ENCODE measurements around the gene NACC1.

NACC1 gene

DNA sequence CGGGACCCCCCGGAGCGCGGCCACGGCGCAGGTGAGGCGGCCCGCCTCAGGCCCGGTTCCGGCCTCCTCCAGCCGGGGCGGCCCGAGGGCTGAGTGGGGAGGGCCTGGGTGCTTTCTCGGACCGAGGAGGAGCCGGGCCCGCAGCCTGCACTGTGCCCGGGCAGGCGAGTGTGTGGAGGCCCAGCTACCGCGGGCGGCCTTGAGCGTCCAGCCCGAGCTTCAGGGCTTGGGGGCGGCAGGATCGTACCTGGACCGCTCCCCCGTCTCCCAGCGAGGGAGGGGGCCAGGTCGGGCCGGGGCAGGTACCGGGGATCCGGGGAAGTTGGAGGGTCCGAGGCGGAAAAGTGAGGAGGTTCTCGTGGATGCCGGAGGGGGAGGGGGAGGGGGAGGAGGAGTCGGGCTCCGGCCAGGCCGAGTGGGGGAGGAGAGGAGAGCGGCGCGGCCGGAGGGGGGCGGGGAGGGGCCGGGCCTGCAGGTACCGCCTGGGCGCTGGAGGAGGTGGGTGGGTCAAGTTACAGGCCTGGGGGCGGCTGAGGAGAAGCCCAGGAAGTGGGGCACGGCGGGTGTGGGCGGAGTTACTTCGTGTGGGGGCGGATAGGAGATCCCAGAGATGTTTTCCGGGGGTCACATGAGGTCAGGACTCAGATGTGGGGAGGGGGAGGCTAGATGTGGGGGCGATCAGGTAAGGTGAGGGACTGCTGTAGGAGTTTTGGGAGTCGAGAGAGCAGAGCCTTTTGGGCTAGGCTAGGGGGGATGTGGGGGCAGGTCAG lies 545 bp downstream of the NACC1 start:
- in situ Hi-C loops (cut with HindIII; ENCODE audit: low sequenced_read_pairs): no loop called here

DNA sequence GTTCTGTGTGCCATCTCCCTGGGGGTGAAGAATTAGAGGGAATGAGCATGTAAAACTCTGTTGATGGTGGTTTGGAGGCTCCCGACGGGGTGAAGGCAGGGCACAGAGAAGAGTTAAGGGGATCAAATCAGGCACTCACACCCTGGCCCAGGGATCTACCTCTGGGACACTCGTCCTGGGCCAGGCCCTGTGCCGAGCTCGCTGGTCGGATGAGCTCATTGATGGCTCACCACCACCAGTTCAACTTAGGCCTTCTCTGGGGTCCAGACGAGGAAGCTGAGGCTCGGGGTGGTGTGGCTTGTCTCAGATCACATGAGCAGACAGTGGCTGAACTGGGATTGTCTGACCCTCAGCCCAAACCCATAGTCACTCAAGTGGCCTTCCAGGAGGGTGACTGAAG lies 1.6 kb downstream of the NACC1 start:
- in situ Hi-C loops (cut with HindIII; ENCODE audit: low sequenced_read_pairs): no loop called here

DNA sequence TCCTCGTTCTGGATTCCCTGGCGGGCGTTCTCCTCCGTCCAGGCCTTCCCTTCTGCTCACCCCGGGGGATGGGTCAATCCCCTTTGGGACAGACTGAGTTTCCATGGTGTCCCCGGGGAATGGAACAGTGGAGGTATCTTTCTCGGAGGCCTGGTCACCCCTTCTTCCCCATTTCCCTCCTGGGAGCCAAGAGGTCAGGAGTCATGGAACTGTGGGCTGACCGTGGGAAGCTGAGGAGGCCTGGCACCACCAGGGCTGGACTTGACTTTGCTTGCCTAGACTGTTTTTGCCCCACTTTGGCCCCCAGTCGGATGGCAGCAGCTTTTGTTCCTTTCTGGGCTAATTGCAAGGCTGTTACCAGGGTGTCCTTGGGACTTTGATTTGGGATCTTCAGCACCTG lies 2.0 kb downstream of the NACC1 start:
- in situ Hi-C loops (cut with HindIII; ENCODE audit: low sequenced_read_pairs): no loop called here

DNA sequence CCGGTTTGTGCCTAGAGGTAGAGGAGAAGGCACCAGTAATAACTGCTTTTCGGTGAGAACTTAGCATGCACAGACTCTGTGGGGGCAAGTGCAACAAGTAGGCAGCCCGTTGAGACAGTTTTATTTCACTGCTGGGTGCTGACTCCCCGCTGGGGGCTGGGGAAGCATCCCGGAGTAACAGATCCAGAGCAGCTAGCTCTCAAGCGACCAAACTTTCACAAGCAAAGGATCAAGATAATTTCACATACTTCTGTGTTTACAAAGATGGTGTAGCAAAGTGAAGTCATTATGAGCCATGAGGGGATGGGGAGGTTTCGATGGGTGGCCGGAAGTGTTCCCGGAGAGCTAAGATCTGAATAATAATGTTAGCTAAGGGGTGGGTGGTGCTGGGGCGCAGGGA lies 2.8 kb downstream of the NACC1 start:
- in situ Hi-C loops (cut with HindIII; ENCODE audit: low sequenced_read_pairs): no loop called here

DNA sequence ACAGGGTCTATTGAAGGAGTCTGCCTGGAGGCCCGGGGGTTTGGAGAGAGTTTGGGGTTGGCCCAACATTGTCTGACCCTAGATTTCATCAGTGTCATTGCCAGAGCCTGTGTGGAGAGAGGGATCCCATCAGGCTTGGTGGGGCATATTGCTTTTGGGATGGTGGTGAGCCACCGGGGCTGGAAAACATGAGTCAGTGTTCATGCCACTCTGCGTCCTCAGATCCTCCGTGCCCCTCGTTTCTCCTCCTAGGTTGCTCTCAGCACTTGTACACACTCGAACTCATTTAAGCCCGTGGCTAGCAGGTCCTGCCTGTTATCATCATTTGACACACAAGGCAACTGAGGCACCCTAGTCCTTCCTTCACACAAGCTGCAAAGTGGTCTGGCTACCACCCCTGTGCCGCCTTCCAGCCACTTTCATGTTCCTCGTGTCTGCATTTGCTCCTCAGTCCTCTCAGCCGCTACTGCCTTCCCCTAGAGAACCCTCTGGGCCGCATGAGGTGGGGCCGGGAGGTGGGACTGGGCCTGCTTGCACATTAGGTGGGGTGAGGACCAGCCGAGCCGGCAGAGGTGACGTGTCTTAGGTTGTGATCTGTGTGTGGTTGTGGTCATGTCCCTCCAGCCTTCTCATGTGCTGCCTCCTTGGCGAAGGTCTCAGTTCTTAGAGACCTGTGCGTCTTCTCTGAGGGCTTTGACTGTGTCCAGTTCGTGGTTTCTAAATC lies 3.6 kb downstream of the NACC1 start:
- in situ Hi-C loops (cut with HindIII; ENCODE audit: low sequenced_read_pairs): no loop called here

DNA sequence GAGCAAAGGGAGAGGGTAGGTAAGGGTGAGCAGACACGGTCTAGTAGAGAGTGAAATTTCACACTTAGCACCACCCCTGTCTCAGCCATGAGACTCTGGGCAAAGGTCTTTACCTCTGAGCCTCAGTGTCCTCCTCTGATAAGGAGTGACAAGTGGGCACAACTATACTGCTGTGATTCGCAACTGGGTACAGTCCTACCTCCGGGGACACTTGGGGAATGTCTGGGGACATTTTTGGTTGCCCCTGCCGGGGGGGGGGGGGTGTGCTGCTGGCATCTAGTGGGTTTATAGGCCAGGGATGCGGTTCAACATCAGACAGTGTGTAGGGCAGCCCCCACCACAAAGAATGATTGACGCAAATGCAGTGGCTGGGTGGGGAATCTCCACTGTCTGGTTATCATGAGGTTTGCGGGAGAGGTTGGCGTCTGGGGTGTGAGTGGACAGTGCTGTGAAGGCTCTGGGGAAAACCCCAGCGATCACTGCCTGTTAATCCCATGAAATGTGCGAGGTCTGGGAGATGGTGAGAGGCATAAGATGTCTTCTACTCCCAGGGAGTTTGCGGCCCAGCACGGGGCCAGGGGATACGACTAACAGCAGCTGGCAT lies 4.3 kb downstream of the NACC1 start:
- in situ Hi-C loops (cut with HindIII; ENCODE audit: low sequenced_read_pairs): no loop called here

DNA sequence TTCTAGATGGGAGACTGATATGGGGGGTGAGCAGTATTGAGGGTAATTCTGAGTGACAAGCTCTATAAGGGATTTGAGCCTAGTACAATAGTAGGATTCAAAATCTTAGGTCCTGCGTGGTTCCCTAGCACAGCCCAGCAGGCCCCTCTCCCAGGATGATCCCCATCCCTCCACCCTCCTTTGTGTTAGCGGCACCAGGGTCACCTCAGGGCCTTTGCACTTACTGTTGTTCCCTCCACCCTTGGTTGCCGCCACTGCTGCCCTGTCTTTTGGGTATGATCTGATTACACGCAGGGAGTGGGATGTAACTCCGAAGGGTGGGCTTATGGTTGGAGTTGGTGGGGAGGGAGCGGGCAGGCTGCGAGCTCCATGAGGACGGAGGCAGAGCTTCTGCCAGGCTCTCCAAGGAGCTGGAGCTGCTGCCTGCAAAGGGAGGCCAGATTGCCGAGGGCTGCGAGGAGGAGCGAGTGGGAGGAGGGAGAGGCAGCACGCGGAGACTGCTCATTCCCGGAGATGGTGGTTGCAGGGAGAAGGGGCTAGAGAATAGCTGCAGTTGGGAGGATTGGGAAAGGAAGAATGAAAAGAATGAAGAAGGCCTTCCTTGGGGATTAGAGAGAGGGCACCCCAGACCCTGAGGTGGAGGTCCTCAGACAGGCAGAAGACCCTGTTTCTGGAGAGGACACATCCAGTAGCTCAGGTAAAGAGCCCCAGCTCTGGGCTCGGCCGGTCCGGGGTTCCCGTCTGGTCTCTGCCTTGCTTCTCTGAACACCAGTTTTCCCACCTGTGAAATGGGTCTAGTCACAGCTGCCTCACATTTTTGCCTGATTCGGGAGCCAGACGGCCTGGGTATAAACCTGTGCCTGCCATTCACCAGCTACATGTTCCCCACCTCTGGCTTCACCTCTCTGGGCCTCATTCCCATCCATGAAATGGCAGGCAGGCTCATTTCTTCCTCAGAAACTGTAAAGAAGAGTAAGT lies 5.2 kb downstream of the NACC1 start:
- in situ Hi-C loops (cut with HindIII; ENCODE audit: low sequenced_read_pairs): no loop called here

DNA sequence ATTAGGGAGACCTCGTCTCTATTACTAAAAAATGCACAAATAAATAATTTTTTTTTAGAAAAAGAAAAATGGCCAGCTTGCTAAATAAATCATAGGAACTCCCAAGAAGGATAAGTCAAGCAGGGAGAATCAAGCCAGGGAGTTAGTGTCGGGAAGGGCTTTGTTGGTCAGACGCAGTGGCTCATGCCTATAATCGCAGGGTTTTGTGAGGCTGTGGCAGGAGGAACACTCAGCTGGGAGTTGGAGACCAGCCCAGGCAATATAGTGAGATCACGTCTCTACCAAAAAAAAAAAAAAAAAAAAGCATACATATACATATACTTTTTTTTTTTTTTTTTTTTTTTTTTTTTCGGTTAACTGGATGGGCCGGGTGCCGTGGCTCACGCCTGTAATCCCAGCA lies 9.0 kb downstream of the NACC1 start:
- in situ Hi-C loops (cut with HindIII; ENCODE audit: low sequenced_read_pairs): no loop called here

DNA sequence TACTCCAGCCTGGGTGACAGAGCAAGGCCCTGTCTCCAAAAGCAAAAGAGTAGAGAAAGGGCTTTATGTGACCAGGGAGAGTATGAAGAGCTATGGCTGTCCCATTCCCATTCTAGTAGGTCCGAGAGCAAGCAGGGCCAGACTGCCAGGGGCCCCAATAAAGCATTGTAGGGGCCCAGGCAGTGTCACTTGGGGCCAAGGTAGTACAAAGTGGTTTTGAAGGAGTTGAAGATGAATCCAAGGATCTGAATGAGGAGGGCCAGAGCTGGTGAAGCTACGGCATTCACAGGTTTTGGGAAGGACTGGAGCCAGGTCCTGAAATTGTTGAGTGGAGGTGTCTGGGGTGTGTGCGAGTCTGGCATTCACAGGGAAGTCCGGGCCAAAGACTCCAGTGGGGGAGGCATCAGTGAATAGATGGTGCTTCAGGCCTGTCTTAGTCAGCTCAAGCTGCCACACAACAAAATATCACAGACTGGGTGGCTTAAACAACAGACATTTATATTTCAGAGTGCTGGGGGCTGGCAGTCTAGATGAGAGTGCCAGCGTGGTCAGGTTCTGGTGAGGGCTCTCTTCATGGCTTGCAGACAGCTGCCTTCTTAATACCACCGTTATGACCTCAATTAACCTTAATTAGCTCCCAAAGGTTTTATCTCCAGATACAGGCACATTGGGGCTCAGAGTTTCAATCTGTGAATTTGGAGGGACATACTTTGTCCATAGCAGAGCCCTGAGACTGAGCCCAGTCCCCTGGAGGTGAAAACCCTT lies 9.9 kb downstream of the NACC1 start:
- in situ Hi-C loops (cut with HindIII; ENCODE audit: low sequenced_read_pairs): no loop called here

DNA sequence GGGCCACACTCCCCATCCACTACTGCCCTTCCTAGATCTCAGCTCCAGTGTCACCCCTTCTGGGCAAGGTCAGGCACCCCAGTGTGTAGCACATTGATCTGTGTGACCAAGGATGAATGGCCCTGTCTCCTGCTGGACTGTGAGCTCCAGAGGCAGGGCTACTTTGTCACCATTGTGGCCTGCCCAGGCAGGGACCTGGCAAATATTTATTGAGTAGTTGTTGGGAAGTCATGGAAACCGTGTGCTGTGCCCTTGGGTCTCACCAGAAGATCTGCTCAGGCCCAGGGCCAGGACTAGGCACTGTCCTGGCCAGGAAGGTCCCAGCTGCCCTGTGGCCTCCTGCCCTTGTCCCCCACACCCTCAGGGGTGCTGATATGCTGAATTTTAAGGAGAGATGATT lies 10.5 kb downstream of the NACC1 start:
- in situ Hi-C loops (cut with HindIII; ENCODE audit: low sequenced_read_pairs): no loop called here

DNA sequence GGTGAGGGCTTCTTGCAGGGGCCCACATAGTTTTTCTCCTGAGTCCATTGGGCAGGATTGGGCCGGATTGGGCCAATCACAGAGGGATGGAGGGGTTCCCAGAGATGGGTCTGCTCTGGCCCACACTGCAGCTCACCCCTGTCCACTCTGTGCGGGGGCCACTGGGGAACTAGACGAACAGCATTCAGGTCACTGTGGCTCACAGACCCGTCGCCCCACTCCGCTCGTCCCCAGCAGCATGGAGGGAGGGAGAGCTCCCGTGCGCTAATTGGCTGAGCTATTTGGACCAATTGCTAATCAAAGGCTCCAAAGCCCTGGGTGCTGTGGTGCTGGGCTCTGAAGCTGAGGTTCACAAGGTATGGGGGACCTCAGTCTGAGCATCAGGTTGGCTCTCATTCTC lies 11.3 kb downstream of the NACC1 start:
- in situ Hi-C loops (cut with HindIII; ENCODE audit: low sequenced_read_pairs): no loop called here

DNA sequence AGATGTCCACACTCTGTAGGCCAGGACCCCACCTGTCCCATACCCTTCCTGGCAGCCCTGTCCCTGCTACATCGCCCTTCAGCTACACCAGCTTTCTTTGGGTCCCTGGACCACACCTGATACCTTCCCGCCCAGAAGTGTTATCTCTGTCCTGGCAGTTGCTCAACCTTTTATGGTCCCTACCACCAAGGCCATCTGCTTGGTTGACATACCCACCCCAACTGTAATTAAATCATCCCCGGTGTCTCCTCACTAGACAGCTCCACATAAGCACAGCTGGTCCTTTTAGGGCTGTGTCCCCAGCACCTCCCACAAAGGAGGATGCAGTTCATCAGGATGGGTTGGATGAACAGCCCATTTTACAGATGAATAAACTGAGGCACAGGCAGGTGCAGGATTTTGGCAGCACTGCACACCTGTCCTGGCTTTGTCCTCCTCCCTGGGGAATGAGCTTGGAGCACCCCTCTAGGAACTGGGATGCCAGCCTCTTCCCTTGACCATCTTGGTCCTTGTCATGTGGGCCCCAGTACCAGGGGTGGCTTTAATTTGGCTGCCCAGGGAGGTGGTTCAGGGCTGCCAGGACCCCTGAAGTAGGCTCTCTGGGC lies 12.9 kb downstream of the NACC1 start:
- in situ Hi-C loops (cut with HindIII; ENCODE audit: low sequenced_read_pairs): no loop called here

DNA sequence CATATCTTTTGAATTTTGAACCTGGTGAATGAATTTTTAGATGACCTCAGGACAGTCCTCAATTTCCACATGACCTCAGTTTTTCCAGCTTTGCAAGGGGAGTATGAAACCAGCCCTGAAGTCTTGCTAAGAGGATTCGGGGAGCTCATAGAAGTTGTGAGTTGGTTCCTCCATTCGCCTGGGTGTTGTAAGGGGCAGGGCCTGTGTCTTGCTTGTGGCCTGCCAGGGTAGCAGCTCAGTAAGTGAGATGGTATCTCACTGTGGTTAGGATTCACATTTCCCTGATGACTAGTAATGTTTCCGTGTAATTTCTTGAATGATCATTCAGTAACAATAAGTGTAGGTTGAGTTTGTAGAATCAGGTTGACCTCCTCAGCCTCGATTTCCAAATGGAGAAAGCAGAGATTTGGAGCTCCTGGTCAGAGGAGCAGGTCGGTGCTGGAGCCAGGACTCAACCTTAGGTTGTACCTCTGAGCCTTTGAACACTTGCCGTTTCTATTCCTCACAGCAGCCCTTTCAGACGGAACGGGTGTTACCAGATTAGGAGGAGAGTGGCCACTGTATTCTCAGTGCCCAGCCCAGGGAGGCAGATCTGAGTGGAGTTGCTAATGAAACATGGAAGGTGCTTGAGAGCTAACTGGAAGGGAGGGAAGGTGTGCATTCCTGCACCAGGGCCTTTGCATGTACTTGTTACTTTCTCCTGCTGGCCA lies 14.6 kb downstream of the NACC1 start:
- in situ Hi-C loops (cut with HindIII; ENCODE audit: low sequenced_read_pairs): no loop called here

DNA sequence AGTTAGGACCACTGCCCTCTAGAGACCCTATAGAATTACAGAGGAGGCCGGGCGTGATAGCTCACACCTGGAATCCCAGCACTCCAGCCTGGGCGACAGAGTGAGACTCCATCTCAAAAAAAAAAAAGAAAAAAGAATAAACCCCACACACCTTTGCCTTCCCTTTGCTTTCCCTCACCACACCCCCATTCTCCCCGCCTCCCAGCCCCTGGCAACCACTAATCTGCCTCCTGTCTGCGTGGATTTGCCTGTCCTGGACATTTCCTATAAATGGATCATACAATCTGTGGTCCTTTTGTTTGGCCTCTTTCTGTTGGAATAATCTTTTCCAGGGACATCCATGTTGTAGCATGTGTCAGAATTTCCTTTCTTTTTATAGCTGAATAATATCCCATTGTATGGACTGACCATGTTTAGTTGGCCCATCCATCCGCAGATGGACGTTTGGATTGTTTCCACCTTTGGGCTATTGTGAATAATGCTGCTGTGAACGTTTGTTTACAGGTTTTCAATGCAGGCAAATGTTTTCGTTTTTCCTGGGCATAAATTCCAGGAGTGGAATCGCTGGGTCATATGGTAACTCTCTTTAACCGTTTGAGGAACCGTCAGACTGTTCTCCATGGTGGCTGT lies 15.3 kb downstream of the NACC1 start:
- in situ Hi-C loops (cut with HindIII; ENCODE audit: low sequenced_read_pairs): no loop called here

DNA sequence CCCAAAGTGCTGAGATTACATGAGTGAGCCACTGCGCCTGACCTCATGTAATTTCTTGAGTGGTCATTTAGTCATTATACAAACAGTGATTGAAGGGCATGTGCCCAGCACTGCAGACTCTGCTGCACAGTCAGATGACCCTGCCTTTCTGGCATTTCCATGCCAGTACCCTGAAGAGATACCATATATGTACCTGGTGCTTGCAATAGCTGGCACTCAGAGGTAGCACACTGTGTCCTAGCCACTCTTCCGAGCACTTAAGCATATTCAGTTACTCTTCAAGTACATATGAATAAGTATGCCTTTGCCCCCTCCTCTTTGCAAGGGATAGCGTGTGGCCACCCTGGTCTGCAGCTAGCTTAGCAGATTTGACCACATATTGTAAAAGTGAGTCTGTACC lies 16.6 kb downstream of the NACC1 start:
- in situ Hi-C loops (cut with HindIII; ENCODE audit: low sequenced_read_pairs): no loop called here

DNA sequence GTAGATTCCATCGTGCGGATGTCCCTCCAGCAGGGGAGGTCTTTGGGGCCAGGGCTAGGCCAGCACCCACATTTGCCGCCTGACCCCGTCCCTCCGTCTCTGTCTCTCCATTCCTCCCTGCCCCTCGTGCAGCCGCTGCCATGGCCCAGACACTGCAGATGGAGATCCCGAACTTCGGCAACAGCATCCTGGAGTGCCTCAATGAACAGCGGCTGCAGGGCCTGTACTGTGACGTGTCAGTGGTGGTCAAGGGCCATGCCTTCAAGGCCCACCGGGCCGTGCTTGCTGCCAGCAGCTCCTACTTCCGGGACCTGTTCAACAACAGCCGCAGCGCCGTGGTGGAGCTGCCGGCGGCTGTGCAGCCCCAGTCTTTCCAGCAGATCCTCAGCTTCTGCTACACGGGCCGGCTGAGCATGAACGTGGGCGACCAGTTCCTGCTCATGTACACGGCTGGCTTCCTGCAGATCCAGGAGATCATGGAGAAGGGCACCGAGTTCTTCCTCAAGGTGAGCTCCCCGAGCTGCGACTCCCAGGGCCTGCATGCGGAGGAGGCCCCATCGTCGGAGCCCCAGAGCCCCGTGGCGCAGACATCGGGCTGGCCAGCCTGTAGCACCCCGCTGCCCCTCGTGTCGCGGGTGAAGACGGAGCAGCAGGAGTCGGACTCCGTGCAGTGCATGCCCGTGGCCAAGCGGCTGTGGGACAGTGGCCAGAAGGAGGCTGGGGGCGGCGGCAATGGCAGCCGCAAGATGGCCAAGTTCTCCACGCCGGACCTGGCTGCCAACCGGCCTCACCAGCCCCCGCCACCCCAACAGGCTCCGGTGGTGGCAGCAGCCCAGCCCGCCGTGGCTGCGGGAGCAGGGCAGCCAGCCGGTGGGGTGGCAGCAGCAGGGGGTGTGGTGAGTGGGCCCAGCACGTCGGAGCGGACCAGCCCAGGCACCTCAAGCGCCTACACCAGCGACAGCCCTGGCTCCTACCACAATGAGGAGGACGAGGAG lies 17.3 kb downstream of the NACC1 start:
- in situ Hi-C loops (cut with HindIII; ENCODE audit: low sequenced_read_pairs): no loop called here

DNA sequence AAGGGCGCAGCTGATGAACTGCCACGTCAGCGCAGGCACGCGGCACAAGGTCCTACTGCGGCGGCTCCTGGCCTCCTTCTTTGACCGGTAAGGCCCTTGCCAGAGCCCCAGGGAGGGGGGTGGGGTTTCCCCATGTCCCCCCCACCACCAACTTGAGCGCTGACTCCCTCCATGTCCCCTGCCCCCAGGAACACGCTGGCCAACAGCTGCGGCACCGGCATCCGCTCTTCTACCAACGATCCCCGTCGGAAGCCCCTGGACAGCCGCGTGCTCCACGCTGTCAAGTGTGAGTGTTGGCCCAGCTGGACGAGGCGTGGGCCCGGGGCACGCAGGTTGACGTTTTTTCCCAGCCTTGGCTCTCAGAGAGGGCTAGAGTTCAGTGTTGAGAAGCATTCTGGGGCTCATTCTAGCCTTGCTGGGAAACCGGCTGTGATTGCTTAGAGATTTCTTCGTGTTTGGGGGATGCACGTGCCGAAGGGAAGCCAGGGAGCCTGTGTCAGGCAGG lies 19.3 kb downstream of the NACC1 start:
- in situ Hi-C loops (cut with HindIII; ENCODE audit: low sequenced_read_pairs): no loop called here
